SKM-1 (cell line): ENCODE measurements around the gene MEGF9.
A peak's percentile ranks its signal among the peaks of the same experiment; 100 is the strongest.
"Not testable (repeated sequence)": the region's sequence is repeated elsewhere in the genome, so short reads cannot be mapped to it uniquely, and the experiment has no call there.

Experiments used
- DNase-seq: peaks from one replicate; lab custom pipeline; 2025; ENCODE audit not compliant: unreplicated experiment; lab: John Stamatoyannopoulos, UW

Gene MEGF9

GRCh38 chr9:120714088-120714845 lies at the start of gene MEGF9:
Gene MEGF9, minus strand, starts transcription at chr9:120714470. Its CDS starts 112 bp downstream, at chr9:120714358.
- DNase-seq = peak; percentile 95

- DNase-seq = no peak
These were observed 46.7 kb upstream of the MEGF9 start for GRCh38 chr9:120761006-120761405.

GRCh38 chr9:120759755-120760400 lies 45.6 kb upstream of the MEGF9 start:
- no peak for DNase-seq

- DNase-seq = no peak
These were observed 44.3 kb upstream of the MEGF9 start for GRCh38 chr9:120758544-120758943.

- DNase-seq = no peak
These were observed 43.0 kb upstream of the MEGF9 start for GRCh38 chr9:120757026-120757913.

- no peak for DNase-seq
These were observed 42.3 kb upstream of the MEGF9 start for GRCh38 chr9:120756531-120756930.

- peak; percentile 62 for DNase-seq
These were observed 41.7 kb upstream of the MEGF9 start for GRCh38 chr9:120755810-120756434.

- DNase-seq = no peak
These were observed 40.8 kb upstream of the MEGF9 start for GRCh38 chr9:120755044-120755443.

GRCh38 chr9:120750421-120750820 lies 36.2 kb upstream of the MEGF9 start:
- no peak for DNase-seq

GRCh38 chr9:120746366-120746765 lies 32.1 kb upstream of the MEGF9 start:
- not testable (repeated sequence) for DNase-seq

GRCh38 chr9:120745278-120745677 lies 31.0 kb upstream of the MEGF9 start:
- DNase-seq = no peak

GRCh38 chr9:120742951-120743416 lies 28.7 kb upstream of the MEGF9 start:
- no peak for DNase-seq

- no peak for DNase-seq
These were observed 27.4 kb upstream of the MEGF9 start for GRCh38 chr9:120741701-120742100.

GRCh38 chr9:120741191-120741590 lies 26.9 kb upstream of the MEGF9 start:
- no peak for DNase-seq

GRCh38 chr9:120740132-120740531 lies 25.9 kb upstream of the MEGF9 start:
- DNase-seq = no peak

GRCh38 chr9:120737416-120738165 lies 23.3 kb upstream of the MEGF9 start:
- DNase-seq = peak; percentile 56

- DNase-seq = no peak
These were observed 22.6 kb upstream of the MEGF9 start for GRCh38 chr9:120736881-120737280.

- DNase-seq = peak; percentile 98
These were observed 21.3 kb upstream of the MEGF9 start for GRCh38 chr9:120735415-120736126.

- DNase-seq = no peak
These were observed 20.5 kb upstream of the MEGF9 start for GRCh38 chr9:120734607-120735410.
